Measurements from ENCODE around the gene TNRC18. TPM values are rescaled to one million over a fixed set of nuclear protein-coding genes. Genes with fewer than 3 reads are reported as not detected.
"Not testable (repeated sequence)": the region's sequence is repeated elsewhere in the genome, so short reads cannot be mapped to it uniquely, and the experiment has no call there.

Gene TNRC18
- total and polyA plus RNA-seq, 7 donors, result 5.9 to 27.9 (median 18.5) TPM

DNA sequence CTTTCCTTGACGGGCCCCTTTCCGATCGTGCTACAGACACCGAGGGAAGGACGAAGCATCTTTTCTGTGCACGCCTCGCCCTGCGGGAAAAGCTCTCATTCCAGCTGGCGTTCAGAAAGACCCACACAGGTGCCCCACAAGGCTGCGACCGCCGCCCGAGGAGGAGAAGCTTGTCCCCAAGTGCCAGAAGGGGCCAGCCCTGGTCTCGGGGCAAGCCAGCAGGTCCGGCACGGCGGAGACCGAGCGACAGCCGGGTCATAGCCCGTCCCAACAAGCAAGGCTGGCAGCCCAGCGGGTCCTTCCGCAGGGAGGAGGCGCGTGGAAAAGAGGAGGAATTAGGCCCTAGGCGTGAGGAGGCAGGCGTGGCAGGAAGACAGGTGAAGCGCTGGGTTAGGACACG, 62.7 kb downstream of the TNRC18 start:
- DNase-seq (no peak), ATAC-seq (no peak)
- Histone ChIP-seq H3K27ac (no peak overlapping the region), H3K27me3 (ENCODE audit: insufficient read depth in 3 of 3, low read length in 2 of 3) (no peaks in the 10 kb centered on the region), H3K4me1 (no peaks in the 10 kb centered on the region), H3K4me3 (no peak overlapping the region), H3K9me3 (no peaks in the 10 kb centered on the region), H3K36me3 (ENCODE audit: insufficient read depth in 1 of 2, low read depth in 1 of 2) (peaks cover 0 to 67% of the 10 kb centered on the region in 2 donors)
- WGBS, 3 donors, result 95 to 97% (median 95%) methylated on average over 29 of the region's 29 CpGs
- intact Hi-C loops (cut with DNase I), result no loop called here
- TF ChIP-seq, protein P1, sequence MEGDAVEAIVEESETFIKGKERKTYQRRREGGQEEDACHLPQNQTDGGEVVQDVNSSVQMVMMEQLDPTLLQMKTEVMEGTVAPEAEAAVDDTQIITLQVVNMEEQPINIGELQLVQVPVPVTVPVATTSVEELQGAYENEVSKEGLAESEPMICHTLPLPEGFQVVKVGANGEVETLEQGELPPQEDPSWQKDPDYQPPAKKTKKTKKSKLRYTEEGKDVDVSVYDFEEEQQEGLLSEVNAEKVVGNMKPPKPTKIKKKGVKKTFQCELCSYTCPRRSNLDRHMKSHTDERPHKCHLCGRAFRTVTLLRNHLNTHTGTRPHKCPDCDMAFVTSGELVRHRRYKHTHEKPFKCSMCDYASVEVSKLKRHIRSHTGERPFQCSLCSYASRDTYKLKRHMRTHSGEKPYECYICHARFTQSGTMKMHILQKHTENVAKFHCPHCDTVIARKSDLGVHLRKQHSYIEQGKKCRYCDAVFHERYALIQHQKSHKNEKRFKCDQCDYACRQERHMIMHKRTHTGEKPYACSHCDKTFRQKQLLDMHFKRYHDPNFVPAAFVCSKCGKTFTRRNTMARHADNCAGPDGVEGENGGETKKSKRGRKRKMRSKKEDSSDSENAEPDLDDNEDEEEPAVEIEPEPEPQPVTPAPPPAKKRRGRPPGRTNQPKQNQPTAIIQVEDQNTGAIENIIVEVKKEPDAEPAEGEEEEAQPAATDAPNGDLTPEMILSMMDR (IDR thresholded peaks at IDR 0.05), result no peak

DNA sequence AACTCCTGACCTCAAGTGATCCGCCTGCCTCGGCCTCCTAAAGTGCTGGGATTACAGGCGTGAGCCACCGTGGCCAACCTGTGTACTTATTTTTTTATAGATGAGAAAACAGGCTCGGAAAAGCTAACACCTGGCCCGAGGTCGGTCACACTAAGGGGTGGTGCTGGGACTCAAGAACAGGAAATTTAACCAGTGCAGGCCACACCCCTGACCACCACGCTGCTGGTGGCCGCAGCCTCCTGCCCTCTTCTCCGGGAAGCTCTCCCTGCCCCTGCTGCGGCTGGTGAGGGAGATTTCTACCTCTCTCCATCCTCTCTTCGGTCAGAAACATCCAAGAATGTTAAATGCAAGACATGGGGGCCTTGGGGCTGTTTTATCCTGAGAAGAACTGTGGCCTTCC, 63.2 kb downstream of the TNRC18 start:
- no peak for DNase-seq

DNA sequence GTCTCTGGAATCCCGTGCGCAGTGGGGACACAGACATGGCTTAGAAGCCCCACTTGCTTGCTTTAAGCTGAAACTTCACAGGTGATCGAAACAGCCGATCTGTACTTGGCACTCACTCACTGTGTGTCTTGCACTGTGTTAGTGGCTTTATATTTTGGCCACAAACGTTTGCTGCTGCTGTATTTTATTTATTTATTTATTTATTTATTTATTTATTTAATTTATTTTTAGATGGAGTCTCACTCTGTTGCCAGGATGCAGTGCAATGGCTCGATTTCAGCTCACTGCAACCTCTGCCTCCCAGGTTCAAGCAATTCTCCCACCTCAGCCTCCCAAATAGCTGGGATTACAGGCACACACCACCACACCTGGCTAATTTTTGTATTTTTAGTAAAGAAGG, 63.6 kb downstream of the TNRC18 start:
- H3K27ac ChIP-seq; ATAC-seq; H3K9me3 ChIP-seq; H3K4me1 ChIP-seq; DNase-seq; intact Hi-C loops (cut with DNase I); H3K4me3 ChIP-seq; H3K27me3 ChIP-seq (ENCODE audit: insufficient read depth in 3 of 3, low read length in 2 of 3): not testable (repeated sequence)
- WGBS, 3 donors, result 69 to 82% (median 75%) methylated on average over 6 of the region's 6 CpGs
- peaks cover 0 to 76% of the 10 kb centered on the region in 2 donors for H3K36me3 ChIP-seq (ENCODE audit: insufficient read depth in 1 of 2, low read depth in 1 of 2)

More for the DNA sequence above, 63.2 kb downstream of the TNRC18 start:
- intact Hi-C loops (cut with DNase I), result no loop called here
- H3K4me1 ChIP-seq, result no peaks in the 10 kb centered on the region
- 87 to 92% (median 91%) methylated on average over 12 of the region's 12 CpGs for WGBS, 3 donors
- ATAC-seq, result no peak
- no peak overlapping the region for H3K27ac ChIP-seq
- TF ChIP-seq, protein P1 (IDR thresholded peaks at IDR 0.05), result no peak
- H3K4me3 ChIP-seq, result no peak overlapping the region
- H3K9me3 ChIP-seq, result no peaks in the 10 kb centered on the region
- H3K27me3 ChIP-seq (ENCODE audit: insufficient read depth in 3 of 3, low read length in 2 of 3), result no peaks in the 10 kb centered on the region
- H3K36me3 ChIP-seq (ENCODE audit: insufficient read depth in 1 of 2, low read depth in 1 of 2), result peaks cover 0 to 71% of the 10 kb centered on the region in 2 donors

DNA sequence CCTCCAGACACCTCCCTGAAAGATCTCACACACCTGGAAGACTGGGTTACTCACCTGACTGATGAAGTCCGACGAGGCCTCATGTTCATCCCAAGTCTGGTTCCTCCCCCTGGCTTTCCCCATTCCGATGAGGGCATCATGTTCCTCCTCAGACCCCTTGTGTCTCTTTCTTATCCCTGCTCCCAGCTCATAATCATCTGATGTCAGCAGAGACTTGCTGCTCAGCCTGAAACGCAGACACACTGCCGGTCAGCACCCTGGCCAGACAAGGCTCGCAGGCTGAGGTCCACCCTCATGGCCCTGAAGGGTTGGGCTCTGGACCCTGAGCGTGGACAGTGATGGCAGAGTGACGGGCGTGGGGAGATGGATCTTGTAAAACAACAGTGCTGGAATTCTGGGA, 64.3 kb downstream of the TNRC18 start:
- no peaks in the 10 kb centered on the region for H3K9me3 ChIP-seq
- DNase-seq (no peak), ATAC-seq (no peak)
- intact Hi-C loops (cut with DNase I), result no loop called here
- WGBS, 3 donors, result 85 to 89% (median 89%) methylated on average over 9 of the region's 9 CpGs
- H3K27ac ChIP-seq, result no peak overlapping the region
- peaks cover 0 to 76% of the 10 kb centered on the region in 2 donors for H3K36me3 ChIP-seq (ENCODE audit: insufficient read depth in 1 of 2, low read depth in 1 of 2)
- TF ChIP-seq, protein P1 (IDR thresholded peaks at IDR 0.05), result no peak
- no peak overlapping the region for H3K4me3 ChIP-seq
- no peaks in the 10 kb centered on the region for H3K4me1 ChIP-seq
- no peaks in the 10 kb centered on the region for H3K27me3 ChIP-seq (ENCODE audit: insufficient read depth in 3 of 3, low read length in 2 of 3)

DNA sequence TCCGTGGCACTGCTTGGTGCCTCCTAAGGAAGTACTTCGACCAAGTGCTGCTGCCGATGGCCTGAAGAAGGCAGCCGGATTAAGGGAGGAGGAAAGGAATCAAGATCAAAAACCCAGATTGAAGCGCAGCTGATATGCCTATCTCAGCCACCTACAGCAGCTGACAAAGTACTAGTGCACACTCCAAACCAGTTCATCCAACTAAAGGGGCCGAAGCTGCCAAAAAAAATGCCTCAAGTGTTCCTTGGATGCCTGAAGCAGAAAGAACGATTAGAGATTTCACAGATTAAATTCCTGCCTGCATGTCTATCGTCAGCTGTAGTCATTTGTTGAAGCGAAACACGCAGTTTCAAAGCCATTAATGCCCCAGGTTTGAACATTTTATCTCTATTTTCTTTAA, 65.7 kb downstream of the TNRC18 start:
- H3K9me3 ChIP-seq, result no peaks in the 10 kb centered on the region
- TF ChIP-seq, protein P1 (IDR thresholded peaks at IDR 0.05), result no peak
- H3K4me1 ChIP-seq, result peaks cover 8% of the 10 kb centered on the region
- H3K27ac ChIP-seq, result no peak overlapping the region
- no peaks in the 10 kb centered on the region for H3K27me3 ChIP-seq (ENCODE audit: insufficient read depth in 3 of 3, low read length in 2 of 3)
- H3K4me3 ChIP-seq, result no peak overlapping the region
- peaks cover 0 to 82% of the 10 kb centered on the region in 2 donors for H3K36me3 ChIP-seq (ENCODE audit: insufficient read depth in 1 of 2, low read depth in 1 of 2)
- 72 to 83% (median 74%) methylated on average over 10 of the region's 10 CpGs for WGBS, 3 donors
- ATAC-seq (no peak), DNase-seq (no peak)
- intact Hi-C loops (cut with DNase I), result no loop called here

Data from psoas muscle (tissue), 8 donors.